Activated naive CD8-positive, alpha-beta T cell treated with anti-CD3 and anti-CD28 coated beads, Interleukin-2, amount 50 U/mL, for 16 hours (primary cell): ENCODE data around the gene SPATA9.

Experiments used
- DNase-seq: peaks from one replicate; pipeline ENCODE4 v3.0.0-alpha.2; 2020; ENCODE audit warnings: low read depth, low spot score

SPATA9 gene

GRCh38 chr5:95682891-95683290, at the start of gene SPATA9:
Gene SPATA9, minus strand, starts transcription at chr5:95682991. Its CDS starts 137 bp downstream, at chr5:95682854.
- no peak for DNase-seq

- no peak for DNase-seq
Observed at GRCh38 chr5:95731571-95732554, 49.1 kb upstream of the SPATA9 start.

GRCh38 chr5:95730730-95731570, 48.2 kb upstream of the SPATA9 start, which contains the start of gene RHOBTB3:
Gene RHOBTB3, plus strand, starts transcription at chr5:95731336. Its CDS starts 347 bp downstream, at chr5:95731683.
- DNase-seq: no peak

GRCh38 chr5:95730011-95730700, 47.4 kb upstream of the SPATA9 start:
- DNase-seq: no peak

- no peak for DNase-seq
Observed at GRCh38 chr5:95729115-95730010, 46.6 kb upstream of the SPATA9 start.

GRCh38 chr5:95728494-95729114, 45.8 kb upstream of the SPATA9 start:
- no peak for DNase-seq

GRCh38 chr5:95727764-95728191, 45.0 kb upstream of the SPATA9 start:
- DNase-seq: no peak

- no peak for DNase-seq
Observed at GRCh38 chr5:95726811-95727763, 44.3 kb upstream of the SPATA9 start.

GRCh38 chr5:95725937-95726810, 43.4 kb upstream of the SPATA9 start:
- DNase-seq: no peak

- no peak for DNase-seq
Observed at GRCh38 chr5:95725071-95725820, 42.5 kb upstream of the SPATA9 start.

GRCh38 chr5:95723632-95724369, 41.0 kb upstream of the SPATA9 start:
- DNase-seq: no peak

GRCh38 chr5:95721582-95722295, 38.9 kb upstream of the SPATA9 start:
- no peak for DNase-seq

GRCh38 chr5:95720094-95720786, 37.4 kb upstream of the SPATA9 start:
- no peak for DNase-seq

- DNase-seq: no peak
Observed at GRCh38 chr5:95718738-95719137, 35.9 kb upstream of the SPATA9 start.

GRCh38 chr5:95718203-95718602, 35.4 kb upstream of the SPATA9 start:
- no peak for DNase-seq
